ENCODE data around the gene SLCO3A1.

GRCh38 chr15:91867581-91868026 is 14.1 kb downstream of the SLCO3A1 start:
- TF ChIP-seq EP300 (IDR thresholded peaks at IDR 0.05; ENCODE audit: borderline replicate concordance in 1 of 2, low read depth in 2 of 2, low read length in 2 of 2) (no peak), CHD2 (IDR thresholded peaks at IDR 0.05; ENCODE audit: low read length) (no peak), SIN3A (conservative IDR thresholded peaks at IDR 0.05 in 1 of 2, IDR thresholded peaks at IDR 0.05 in 1 of 2; ENCODE audit: low read depth in 1 of 2, low read length in 2 of 2) (no peak), BRCA1 (IDR thresholded peaks at IDR 0.05; ENCODE audit: low read depth, low read length) (no peak), EZH2 (IDR thresholded peaks at IDR 0.05; ENCODE audit: low read depth, low read length, severe bottlenecking) (no peak), MAFK (IDR thresholded peaks at IDR 0.05; ENCODE audit: low read depth, low read length) (no peak), CTCF (IDR thresholded peaks at IDR 0.05; ENCODE audit: control extremely low read depth in 1 of 3, insufficient read depth in 1 of 3, low read depth in 1 of 3, low read length in 3 of 3) (no peak), POLR2AphosphoS5 (IDR thresholded peaks at IDR 0.05; ENCODE audit: low read depth, low read length) (no peak), GABPA (IDR thresholded peaks at IDR 0.05; ENCODE audit: borderline replicate concordance, insufficient read depth, low read length) (no peak), JUN (IDR thresholded peaks at IDR 0.05; ENCODE audit: low read depth, low read length) (no peak), CREB1 (IDR thresholded peaks at IDR 0.05) (no peak), MAX (IDR thresholded peaks at IDR 0.05) (no peak), RFX5 (IDR thresholded peaks at IDR 0.05; ENCODE audit: borderline replicate concordance, low read depth, low read length) (no peak)
